ENCODE measurements around the gene NHLRC1. TPM values are rescaled to one million over a fixed set of nuclear protein-coding genes. Genes with fewer than 3 reads are reported as not detected.

NHLRC1 gene
- not detected in 2 replicates for total RNA-seq (2011; cell fraction: chromatin; rRNA removed; ENCODE audit: low replicate concordance)
- not detected in 2 replicates for total RNA-seq (2011; cell fraction: nucleolus; rRNA removed)
- not detected in 2 replicates for total RNA-seq (2011; cell fraction: nucleoplasm; rRNA removed)
- total RNA-seq (2014; rRNA removed) (not detected in 2 replicates), total RNA-seq (2014; rRNA removed; fragmentation: Illumina TruSeq; extraction: Trizol) (not detected in 2 replicates), total RNA-seq (2015; rRNA removed; fragmentation: Illumina TruSeq; extraction: Trizol) (not detected in 2 replicates), total RNA-seq (2021) (not detected in 2 replicates), polyA plus RNA-seq (2011; rRNA removed) (not detected in 2 replicates), polyA plus RNA-seq (2014; fragmentation: Illumina TruSeq; extraction: Trizol) (not detected in 2 replicates), polyA plus RNA-seq (2014; fragmentation: Nextera tagmentation; extraction: Ambion mirVana) (not detected), polyA plus RNA-seq (2014; rRNA removed) (not detected in 2 replicates), polyA minus RNA-seq (2011; rRNA and poly(A)+ RNA removed) (not detected in 2 replicates), Bru-seq, nascent RNA (percentile 29 among the genes with signal in this experiment), BruChase-seq, experiment 1, labeled RNA remaining after a 2-hour chase (percentile 37 among the genes with signal in this experiment), BruChase-seq, experiment 2, labeled RNA remaining after a 6-hour chase (percentile 30 among the genes with signal in this experiment)
- not detected in 2 replicates for polyA plus RNA-seq (2011; cell fraction: cytosol; rRNA removed)
- polyA plus RNA-seq (2011; cell fraction: nucleus; rRNA removed): not detected in 2 replicates
- not detected in 2 replicates for polyA plus RNA-seq (2012)
- polyA minus RNA-seq (2011; cell fraction: cytosol; rRNA and poly(A)+ RNA removed): not detected in 2 replicates
- not detected in 2 replicates for polyA minus RNA-seq (2011; cell fraction: nucleus; rRNA and poly(A)+ RNA removed)
- long read RNA-seq, experiment 1: 0 reads
- long read RNA-seq, experiment 2: 0 reads
- long read RNA-seq, experiment 3: 0 reads

GRCh38 chr6:18122128-18123093 is at the start of gene NHLRC1:
NHLRC1 (minus strand) TSS chr6:18122677; CDS start chr6:18122606, 71 bp downstream.
- no peaks in the 10 kb centered on the region for H3K9me1 ChIP-seq (ENCODE audit: control insufficient read depth, insufficient read depth, low read length)
- FAIRE-seq (no peak), ATAC-seq (0 out of 3 replicates have a peak, but pooled peaks have one; percentile 16), DNase-seq (ENCODE audit: extremely low read depth in 1 of 4, low spot score in 3 of 4) (no peak)
- CTCF ChIA-PET (ENCODE audit: low intra/inter-chr PET ratio): no interaction called here
- intact Hi-C loops (cut with micrococcal nuclease): no loop called here
- H3K36me3 ChIP-seq (ENCODE audit: control insufficient read depth, insufficient read depth, low read length): no peaks in the 10 kb centered on the region
- no peak within 1 kb of the TSS for H3K4me3 ChIP-seq
- in situ Hi-C loops (cut with MboI): no loop called here
- no peak within 1 kb of the TSS for H3K27ac ChIP-seq (ENCODE audit: extremely low read depth, low read depth, low read length)
- 87% methylated on average over 59 of the region's 82 CpGs for WGBS (ENCODE audit: insufficient coverage, low coverage, missing lambda C conversion rate)
- no peaks in the 10 kb centered on the region for H3K27me3 ChIP-seq (ENCODE audit: control insufficient read depth in 2 of 2, insufficient read depth in 2 of 2, low read length in 2 of 2)
- H3K79me2 ChIP-seq (ENCODE audit: control insufficient read depth, insufficient read depth, low read length): no peaks in the 10 kb centered on the region
- peaks cover 3 to 8% of the 10 kb centered on the region in 2 experiments; a peak in 2 of 5 replicates for H3K4me1 ChIP-seq (replicated peaks in 1 of 2; ENCODE audit: control insufficient read depth in 2 of 2, insufficient read depth in 2 of 2, low read length in 2 of 2)
- no peak within 1 kb of the TSS for H3K4me2 ChIP-seq (ENCODE audit: insufficient read depth, low read length)
- BruUV-seq (replicated peaks): no TSS peak
- H2AFZ ChIP-seq (ENCODE audit: low read depth, low read length): no peak within 1 kb of the TSS
- TF ChIP-seq EHMT2 (IDR thresholded peaks at IDR 0.05) (no peak), ZNF316 (IDR thresholded peaks at IDR 0.05) (no peak), RAD21 (CRISPR knock-in tag; conservative IDR thresholded peaks at IDR 0.05 in 1 of 2, IDR thresholded peaks at IDR 0.05 in 1 of 2) (peak in 1 of 2 experiments; percentile 38; a peak in 2 of 4 replicates)
- TF ChIP-seq, protein P1, sequence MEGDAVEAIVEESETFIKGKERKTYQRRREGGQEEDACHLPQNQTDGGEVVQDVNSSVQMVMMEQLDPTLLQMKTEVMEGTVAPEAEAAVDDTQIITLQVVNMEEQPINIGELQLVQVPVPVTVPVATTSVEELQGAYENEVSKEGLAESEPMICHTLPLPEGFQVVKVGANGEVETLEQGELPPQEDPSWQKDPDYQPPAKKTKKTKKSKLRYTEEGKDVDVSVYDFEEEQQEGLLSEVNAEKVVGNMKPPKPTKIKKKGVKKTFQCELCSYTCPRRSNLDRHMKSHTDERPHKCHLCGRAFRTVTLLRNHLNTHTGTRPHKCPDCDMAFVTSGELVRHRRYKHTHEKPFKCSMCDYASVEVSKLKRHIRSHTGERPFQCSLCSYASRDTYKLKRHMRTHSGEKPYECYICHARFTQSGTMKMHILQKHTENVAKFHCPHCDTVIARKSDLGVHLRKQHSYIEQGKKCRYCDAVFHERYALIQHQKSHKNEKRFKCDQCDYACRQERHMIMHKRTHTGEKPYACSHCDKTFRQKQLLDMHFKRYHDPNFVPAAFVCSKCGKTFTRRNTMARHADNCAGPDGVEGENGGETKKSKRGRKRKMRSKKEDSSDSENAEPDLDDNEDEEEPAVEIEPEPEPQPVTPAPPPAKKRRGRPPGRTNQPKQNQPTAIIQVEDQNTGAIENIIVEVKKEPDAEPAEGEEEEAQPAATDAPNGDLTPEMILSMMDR (IDR thresholded peaks at IDR 0.05 in 2 of 3, conservative IDR thresholded peaks at IDR 0.05 in 1 of 3; ENCODE audit: insufficient read depth in 2 of 3, low read depth in 1 of 3, low read length in 3 of 3): peak; percentile 15 to 26 (median 24); a peak in 2 of 6 replicates
- TF ChIP-seq, protein P2, sequence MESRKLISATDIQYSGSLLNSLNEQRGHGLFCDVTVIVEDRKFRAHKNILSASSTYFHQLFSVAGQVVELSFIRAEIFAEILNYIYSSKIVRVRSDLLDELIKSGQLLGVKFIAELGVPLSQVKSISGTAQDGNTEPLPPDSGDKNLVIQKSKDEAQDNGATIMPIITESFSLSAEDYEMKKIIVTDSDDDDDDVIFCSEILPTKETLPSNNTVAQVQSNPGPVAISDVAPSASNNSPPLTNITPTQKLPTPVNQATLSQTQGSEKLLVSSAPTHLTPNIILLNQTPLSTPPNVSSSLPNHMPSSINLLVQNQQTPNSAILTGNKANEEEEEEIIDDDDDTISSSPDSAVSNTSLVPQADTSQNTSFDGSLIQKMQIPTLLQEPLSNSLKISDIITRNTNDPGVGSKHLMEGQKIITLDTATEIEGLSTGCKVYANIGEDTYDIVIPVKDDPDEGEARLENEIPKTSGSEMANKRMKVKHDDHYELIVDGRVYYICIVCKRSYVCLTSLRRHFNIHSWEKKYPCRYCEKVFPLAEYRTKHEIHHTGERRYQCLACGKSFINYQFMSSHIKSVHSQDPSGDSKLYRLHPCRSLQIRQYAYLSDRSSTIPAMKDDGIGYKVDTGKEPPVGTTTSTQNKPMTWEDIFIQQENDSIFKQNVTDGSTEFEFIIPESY (CRISPR knock-in tag; IDR thresholded peaks at IDR 0.05): peak; percentile 99
- no peak within 1 kb of the TSS for H3K9ac ChIP-seq (ENCODE audit: insufficient read depth in 1 of 2, low read depth in 2 of 2, low read length in 2 of 2)
- H3K9me3 ChIP-seq (replicated peaks; ENCODE audit: control insufficient read depth, insufficient read depth, low read depth, low read length): no peaks in the 10 kb centered on the region
- POLR2A ChIA-PET: interaction anchor here (0.6 to 1.6 kb wide), 4 partner anchors 13 to 294 kb away, joined by 3 to 4 read pairs (median 4); no protein-coding TSS in a partner anchor
- no peaks in the 10 kb centered on the region for H4K20me1 ChIP-seq (replicated peaks; ENCODE audit: control insufficient read depth, insufficient read depth, low read length)

Measured in K562 (cell line).